ENCODE results near the gene SYNDIG1.

SYNDIG1 gene

GRCh38 chr20:24679448-24680047, 210.1 kb downstream of the SYNDIG1 start:
- DNase-seq (ENCODE audit: extremely low read depth, low read depth) = no peak
- no peak for TF ChIP-seq CTCF (IDR thresholded peaks at IDR 0.05; ENCODE audit: low read depth, low read length)

GRCh38 chr20:24681634-24682495, 212.4 kb downstream of the SYNDIG1 start:
- no peak for TF ChIP-seq CTCF (IDR thresholded peaks at IDR 0.05; ENCODE audit: low read depth, low read length)
- no peak for DNase-seq (ENCODE audit: extremely low read depth, low read depth)

- TF ChIP-seq CTCF (IDR thresholded peaks at IDR 0.05; ENCODE audit: low read depth, low read length) = no peak
These were observed 213.1 kb downstream of the SYNDIG1 start for GRCh38 chr20:24682496-24682985.

GRCh38 chr20:24683676-24684075, 214.2 kb downstream of the SYNDIG1 start:
- TF ChIP-seq CTCF (IDR thresholded peaks at IDR 0.05; ENCODE audit: low read depth, low read length) = no peak
- DNase-seq (ENCODE audit: extremely low read depth, low read depth) = no peak

More at GRCh38 chr20:24682496-24682985, 213.1 kb downstream of the SYNDIG1 start:
- no peak for DNase-seq (ENCODE audit: extremely low read depth, low read depth)

GRCh38 chr20:24684421-24684871, 215.0 kb downstream of the SYNDIG1 start:
- TF ChIP-seq CTCF (IDR thresholded peaks at IDR 0.05; ENCODE audit: low read depth, low read length) = no peak

GRCh38 chr20:24684956-24685691, 215.7 kb downstream of the SYNDIG1 start:
- no peak for DNase-seq (ENCODE audit: extremely low read depth, low read depth)
- TF ChIP-seq CTCF (IDR thresholded peaks at IDR 0.05; ENCODE audit: low read depth, low read length) = no peak

More at GRCh38 chr20:24684421-24684871, 215.0 kb downstream of the SYNDIG1 start:
- no peak for DNase-seq (ENCODE audit: extremely low read depth, low read depth)
